HG03457 (cell line): ENCODE measurements around the gene SLC7A4.
"Not testable (repeated sequence)": the region's sequence is repeated elsewhere in the genome, so short reads cannot be mapped to it uniquely, and the experiment has no call there.

Source experiments
- ATAC-seq: cut with Tn5 transposase; IDR thresholded peaks from one replicate; pipeline ENCODE4 v1.9.1; 2021; ENCODE audit warnings: moderate number of reproducible peaks; ENCODE audit not compliant: unreplicated experiment

The SLC7A4 gene

DNA sequence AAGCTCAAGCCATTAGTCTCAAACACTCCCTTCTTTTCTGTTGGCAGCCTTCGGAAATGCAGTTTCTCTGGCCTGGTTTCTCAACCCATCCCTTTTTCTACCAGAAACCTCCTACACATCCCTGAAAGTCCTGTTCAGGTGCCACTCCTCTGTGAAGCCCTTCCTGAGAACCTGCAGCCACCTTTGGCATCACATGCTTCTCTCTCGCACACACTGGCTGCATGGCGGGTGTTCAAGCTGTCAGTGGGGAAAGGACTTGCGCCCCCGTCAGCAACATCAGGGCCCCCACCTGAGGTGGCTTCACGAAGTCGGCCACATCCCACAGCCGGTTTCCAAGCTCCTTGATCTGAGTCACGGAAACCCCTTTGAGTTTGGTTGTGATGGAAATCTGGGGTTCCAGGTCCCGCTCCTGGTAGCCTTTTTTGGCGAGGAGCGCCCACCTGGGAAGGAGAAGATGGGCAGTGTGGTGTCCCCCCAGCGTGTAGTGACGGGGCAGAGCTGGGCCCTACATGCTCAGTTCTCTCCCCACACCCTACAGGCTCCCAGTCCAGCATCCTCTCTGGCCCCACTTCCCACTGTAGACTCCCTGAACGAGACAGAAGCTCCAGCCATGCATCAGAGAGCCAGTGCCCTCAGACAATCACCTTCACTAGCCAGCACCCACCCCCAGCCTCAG lies 11.6 kb upstream of the SLC7A4 start:
- ATAC-seq: no peak

DNA sequence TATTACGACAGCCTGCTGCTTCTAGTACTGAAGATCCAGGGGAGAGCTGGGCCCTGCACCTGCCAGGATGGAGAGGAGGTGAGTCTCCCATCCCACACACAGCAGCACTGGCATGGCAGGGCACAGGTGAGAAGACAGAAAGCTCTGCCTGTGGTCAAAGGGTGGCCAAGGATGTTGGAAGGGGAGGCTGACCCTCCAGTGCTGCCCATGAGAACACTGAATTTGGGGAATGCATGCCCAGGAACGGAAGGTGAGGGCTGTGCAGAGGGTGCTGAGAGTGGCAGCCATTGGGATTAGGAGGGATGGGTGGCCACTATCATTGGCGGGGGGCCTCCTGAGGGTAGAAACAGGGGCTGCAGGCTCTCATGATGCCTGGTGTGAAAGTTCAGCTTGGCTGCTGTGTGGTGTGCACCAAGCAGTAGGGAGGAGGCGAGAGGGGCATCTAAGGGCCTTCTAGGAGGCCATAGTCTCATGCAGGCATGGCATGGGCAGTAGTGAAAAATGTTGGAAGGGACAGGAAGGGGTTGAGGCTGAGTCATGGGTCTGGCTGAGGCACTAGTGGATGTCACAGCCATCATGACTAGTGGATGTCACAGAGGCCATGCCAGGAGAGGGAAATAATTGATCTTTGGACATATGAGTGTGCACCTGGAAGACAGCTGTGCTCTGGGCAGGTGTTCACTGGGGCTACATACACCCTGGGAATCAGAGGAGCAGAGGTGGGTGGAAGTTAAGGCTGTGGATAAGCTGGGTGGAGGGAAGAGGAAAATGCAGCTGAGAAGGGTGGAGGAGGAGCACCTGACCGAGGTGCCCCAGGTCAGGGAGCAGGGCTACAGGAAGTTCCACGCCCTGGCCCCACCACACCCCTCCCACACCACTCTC lies 10.9 kb upstream of the SLC7A4 start:
- ATAC-seq: no peak

DNA sequence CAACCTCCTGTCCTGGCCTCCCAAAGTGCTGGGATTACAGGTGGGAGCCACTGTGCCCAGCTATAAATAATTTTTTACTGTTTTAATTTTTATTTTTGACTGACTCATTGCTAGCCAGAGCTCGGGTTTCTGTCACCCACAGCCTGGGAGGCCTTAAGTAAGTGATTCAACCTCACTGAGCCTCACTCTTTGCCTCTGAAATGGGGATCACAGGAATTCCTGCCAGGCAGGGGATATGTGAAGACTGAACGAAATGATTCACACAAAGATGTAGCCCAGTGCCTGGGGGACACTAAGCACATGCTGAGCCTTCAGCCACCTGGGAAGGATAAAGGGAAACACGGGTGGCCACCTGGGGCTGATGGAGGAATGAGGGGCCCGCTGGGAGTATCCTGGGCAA lies 9.6 kb upstream of the SLC7A4 start:
- ATAC-seq: no peak

DNA sequence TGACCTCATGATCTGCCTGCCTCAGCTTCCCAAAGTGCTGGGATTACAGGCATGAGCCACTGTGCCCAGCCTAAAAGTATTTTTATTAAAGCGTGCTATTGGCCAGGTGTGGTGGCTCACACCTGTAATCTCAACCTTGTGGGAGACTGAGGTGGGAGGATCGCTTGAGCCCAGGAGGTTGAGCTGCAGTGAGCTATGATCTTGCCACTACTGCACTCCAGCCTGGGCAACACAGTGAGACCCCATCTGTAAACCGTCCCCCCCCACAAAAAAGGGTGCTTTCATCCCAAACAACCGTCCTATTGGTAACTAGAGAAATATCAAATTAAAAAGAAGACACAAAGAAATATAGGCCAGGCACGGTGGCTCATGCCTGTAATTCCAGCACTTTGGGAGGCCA lies 6.8 kb upstream of the SLC7A4 start:
- ATAC-seq: not testable (repeated sequence)

DNA sequence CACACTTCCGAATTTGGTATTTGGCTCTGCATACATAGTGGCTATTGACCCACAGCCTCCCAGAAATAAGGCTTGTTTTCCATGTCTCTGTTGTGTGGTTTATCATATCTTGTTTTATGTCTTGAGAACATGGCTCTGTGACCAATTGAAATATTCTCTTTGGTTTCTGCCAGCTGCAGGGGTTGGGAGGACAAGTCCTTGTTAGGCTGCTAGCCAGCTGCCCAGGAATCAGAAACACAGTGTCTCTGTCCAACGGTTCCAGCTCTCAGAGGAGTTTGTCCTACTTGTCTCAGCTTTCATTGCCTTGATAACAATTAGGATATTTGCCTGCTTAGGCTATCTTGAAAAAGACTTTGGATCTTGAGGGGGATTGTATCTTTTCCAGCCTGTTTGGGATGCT lies 6.0 kb upstream of the SLC7A4 start:
- ATAC-seq: no peak

DNA sequence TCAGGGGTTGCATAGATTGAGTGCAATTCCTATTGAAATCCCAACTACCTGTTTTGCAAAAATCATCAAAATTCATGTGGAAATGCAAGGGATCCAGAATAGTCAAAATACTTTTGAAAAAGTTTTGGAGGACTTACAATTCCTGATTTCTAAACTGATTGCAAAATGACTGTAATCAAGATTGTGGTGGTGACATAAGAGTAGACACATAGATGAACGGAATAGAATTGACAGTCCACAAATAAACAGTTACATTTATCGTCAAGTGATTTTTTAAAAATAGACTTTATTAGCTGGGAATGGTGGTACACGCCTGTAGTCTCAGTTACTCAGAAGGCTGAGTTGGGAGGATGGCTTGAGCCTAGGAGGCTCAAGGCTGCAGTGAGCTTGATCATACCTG lies 2.6 kb upstream of the SLC7A4 start:
- ATAC-seq: no peak

DNA sequence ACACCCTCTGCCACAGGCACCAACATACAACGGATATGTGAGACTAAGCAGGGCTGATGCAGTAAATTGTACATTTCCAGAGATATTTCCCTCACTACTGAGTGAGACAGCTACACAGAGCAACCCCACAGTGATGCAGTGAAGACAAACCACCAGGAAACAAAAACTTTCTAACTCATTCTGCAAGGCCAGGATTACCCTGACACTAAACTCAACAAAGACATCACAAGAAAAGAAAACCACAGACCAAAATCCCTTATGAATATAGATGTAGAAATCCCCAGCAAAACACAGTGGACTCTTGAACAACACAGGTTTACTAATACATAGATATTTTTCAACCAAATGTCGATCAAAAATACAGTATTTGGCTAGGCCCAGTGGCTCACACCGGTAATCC lies 1.5 kb upstream of the SLC7A4 start:
- ATAC-seq: no peak

DNA sequence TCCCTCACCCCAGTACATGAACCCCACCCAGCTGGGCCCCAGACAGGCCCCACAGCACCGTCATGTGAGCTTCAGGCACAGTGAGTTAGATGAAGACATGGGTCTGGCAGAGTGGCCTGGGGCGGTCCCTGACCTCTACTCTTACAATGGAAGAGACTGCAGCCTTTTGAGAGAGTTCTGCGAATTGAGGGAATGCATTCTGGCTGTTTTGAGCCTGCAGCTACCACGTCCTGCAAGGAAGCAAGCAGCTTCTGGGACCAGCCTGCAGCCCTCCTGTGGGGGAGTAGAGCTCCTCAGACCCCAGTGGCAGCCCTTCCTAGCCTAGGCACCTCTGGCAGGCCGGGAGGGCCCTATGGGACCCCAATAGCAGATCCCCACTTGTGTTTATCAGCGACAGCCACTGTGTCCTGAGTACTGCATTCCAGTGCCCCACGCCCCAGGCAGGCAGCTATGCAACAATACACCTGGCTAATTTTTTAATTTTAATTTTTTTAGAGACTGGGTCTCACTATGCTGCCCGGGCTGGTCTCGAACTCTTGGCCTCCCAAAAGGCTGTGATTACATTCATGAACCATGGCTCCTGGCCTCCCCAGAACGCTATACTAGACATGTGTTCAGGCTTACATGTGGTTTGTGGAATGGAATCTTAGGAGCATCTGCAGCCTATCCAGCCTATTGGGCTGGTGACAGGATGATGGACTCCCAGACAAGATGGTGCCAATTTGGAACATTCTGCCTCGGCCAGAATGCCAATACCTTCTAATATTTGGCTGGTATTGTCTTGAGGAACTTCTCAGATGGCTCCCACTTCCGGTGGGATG lies 717 bp upstream of the SLC7A4 start:
- no peak for ATAC-seq

DNA sequence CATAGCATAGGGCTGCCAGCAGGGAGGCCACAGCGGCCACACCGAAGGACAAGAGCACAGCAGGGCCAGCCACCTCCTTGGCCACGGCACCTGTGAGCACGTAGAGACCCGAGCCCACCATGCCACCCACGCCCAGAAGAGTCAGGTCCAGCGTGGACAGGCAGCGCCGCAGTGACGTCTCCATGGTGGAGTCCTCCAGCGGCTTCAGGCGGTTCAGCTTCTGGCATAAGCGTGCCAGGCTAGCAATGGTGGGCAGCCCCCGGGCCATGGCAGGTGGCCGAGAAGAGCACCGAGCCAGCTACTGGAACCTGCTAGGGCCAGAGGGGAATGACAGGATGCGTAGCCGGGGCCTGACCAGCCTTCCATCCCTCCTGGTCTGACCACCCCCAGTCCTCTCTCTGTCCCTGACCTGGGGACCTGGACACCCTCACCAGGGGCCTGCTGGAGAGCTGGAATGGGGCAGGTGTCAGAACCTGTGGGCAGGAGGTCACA lies 770 bp downstream of the SLC7A4 start:
- ATAC-seq: no peak

DNA sequence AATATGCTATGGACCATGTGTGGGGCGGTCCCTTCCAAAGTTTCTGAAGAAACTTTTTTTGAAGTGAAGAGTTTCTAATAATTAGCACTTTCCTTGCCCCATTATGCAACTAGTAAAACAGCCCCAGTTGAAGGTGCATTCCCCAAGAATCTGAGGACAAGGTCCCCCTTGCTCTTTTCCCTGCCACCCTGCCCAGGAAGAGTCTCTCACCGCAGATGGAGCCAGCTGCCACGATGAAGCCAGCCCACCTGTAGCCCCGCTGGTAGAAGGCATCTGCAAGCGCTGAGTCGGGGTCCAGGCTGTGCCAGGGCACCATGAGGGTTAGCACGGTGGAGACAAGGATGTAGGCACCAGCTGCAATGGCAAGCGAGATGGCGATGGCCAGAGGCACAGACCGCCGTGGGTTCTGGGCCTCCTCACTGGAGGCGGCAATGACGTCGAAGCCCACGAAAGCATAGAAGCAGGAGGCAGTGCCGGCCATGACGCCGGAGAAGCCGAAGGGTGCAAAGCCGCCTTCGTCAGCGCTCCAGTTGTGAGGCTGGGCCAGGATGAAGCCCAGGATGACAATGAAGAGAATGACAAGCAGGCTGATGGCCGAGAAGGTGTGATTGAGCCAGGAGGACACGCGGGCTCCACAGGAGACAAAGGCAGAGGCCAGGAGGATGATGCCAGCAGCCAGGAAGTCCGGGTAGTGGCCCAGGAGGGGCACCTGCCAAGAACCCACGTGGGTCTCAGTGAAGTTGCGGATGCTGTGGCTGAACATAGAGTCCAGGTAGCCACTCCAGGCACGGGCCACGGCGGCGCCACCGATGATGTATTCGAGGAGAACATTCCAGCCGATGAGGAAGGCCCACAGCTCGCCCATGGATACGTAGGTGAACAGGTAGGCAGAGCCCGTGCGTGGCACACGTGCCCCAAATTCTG lies 1.5 kb downstream of the SLC7A4 start:
- ATAC-seq: no peak

DNA sequence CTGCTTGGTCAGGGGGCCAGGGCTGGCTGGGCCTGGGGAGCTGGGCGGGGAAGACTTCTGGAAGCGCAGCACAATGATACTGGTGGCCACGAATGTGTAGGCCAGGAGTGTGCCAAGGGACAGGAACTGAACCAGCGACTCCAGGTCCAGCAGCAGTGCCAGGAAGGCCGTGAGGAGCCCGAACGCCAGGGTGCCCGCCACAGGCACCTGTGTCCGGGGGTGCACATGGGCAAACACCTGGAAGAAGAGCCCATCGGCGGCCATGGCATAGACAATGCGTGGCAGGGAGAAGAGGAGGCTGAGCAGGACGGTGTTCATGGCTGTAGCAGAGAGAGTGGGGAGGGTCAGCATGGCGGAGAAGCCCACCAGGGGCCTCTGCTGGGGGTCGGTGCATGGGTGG lies 2.3 kb downstream of the SLC7A4 start:
- no peak for ATAC-seq

DNA sequence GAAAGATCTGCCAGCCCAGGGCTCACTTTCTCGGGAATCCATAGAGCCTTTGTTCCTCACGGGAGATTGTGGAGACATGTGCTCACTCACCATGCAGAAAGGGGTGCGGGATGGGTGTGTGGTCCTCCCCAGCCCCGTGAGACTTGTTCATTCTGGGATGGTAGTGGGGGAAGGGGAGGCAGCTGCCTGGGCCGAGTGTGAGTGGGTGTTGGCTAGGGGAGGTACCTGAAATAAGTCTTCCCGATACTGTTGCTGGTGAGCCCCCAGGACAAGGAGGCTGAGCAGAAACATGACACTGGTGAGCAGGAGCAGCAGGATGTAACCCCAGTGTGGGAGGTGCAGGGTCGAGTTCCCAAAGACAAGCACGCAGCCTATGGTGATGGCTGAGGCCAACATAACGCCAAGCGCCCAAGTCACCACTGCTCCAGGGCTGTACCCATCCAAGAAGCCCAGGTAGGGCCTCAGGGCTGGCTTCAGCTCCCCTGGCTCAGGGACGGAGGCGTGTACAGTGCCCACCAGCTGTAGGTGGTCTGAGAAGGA lies 2.8 kb downstream of the SLC7A4 start:
- ATAC-seq: no peak

DNA sequence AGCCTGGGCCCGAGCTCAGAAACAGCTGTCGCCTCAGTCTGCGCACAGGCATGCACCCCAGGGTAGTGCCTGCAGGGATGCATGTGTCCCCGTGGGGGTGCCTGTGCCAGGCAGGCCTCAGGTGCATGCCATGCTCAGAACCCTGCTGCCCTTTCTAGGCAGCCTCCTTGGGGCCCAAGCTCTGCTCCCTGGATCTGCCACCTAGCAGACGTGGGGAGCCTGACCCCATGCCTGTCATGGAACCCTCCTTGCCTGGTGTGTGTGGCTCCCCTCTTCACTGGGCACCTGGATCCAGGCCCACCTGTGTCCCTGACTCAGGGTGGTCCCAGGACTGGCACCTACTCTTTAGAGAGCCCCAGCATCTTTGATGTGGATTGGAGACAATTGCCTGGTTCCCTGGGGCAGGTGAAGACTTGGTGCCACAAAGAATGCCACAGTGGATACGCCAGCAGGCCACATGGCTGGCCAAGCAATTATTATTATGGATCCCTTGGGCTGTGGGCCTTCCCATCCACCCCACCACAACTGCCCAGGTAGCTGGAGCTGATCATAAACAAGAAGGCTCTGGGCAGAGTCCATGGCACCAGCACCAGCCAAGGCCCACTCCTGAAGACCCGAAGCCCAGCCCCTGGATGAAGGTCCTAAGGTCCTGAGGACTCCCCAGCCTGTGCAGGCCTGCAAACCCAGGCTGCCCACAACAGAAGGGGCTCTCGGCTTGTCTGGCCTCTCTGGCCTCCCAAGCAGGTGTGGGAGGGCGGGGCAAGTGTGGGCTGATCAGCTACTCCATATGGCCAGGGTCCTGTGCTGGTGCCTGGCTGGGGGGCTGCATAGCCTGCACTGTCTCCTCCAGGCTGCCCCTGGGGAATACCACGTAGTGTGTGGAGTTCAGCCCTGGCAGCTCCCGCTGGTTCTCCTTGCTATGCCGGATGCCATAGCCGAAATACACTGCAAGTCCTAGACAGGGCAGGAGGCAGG lies 3.8 kb downstream of the SLC7A4 start:
- no peak for ATAC-seq

DNA sequence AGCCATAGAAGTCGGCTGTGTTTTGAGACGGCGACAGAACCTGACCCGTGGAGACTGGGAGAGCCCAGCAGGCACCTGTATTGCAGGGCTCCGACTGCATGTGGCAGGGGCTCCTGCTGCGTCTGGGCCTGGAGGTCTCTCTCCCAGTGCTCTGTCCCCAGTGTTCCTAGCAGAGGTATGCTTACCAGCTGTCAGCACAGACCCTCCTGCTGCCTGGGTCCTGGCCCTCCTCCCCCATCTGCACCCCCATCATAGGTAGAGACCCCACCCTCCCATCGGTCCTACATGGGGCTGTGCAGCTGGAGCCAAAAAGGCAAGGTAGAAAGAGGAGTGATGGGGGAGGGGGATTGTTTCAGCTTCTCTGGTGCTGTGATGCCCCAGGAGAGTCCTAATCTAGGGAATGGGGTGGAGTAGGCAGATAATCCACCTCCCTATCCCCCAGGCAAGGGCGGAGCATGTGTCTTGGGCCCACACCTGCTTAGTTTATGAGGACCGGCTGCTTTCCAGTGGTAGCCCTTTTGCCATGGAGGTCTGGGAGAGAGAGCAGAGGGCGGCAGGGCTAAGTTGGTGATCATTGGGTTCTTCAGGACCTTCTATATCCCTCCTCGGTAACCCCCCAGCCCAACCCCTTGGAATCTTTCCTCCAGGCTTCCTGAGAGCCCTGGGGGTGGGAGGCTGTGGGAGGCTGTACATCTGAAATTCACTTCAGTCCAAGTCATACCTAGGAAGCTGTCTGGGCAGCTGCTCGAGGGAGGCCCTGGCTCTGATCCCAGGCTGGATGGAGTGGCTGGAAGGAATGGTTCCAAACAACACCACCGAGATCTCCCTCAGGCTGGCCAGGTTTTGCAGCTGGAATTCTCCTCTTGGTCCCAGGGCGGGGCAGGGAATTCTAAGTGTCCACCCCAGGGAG lies 5.3 kb downstream of the SLC7A4 start:
- no peak for ATAC-seq

DNA sequence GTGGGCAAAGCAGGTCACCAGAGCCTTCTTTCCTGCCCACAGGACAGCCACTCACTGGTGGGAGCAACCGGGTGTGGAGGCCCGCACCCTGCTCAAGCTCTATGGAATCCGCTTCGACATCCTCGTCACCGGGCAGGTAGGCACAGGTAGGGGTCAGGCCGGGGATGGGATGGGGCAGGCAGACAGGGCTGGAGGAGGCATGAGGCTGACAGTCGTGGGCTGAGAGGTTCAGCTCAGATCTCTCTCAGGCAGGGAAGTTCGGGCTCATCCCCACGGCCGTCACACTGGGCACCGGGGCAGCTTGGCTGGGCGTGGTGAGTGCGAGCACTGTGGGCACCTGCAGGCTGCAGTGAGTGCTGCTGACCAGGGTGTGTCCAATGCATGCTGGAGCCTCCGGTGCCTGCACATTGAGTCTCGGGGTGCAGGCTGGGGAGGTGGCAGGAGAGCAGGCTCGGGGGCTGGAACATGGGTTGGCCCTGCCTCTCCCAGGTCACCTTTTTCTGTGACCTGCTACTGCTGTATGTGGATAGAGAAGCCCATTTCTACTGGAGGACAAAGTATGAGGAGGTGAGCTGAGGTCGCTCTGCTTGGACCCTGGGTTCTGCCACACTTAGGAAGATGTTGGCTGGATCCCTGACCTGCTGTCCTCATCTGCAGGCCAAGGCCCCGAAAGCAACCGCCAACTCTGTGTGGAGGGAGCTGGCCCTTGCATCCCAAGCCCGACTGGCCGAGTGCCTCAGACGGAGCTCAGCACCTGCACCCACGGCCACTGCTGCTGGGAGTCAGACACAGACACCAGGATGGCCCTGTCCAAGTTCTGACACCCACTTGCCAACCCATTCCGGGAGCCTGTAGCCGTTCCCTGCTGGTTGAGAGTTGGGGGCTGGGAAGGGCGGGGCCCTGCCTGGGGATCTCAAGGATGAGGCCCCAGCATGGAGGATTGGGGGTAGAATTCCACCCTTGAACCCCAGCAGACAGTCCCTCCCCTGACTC lies 6.3 kb downstream of the SLC7A4 start:
- ATAC-seq: no peak

DNA sequence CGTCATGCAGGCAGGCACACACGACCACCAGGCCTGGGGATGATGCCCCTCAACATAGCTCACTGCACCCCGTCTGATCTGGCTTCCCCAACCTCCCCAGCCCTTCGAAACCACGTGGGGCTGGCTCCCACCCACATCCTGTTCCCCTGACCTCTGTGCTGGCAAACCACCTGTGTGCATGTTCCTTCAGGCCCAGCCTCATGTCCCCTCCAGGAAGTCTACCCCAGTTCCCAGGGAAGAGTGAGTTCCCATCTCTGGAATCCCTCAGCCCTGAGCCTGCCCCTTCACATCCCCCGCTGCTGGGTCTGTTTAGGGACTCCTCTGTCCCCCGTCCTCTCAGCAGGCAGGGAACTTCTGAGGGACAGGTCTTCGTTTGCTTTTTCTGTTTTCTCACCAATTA lies 7.1 kb downstream of the SLC7A4 start:
- ATAC-seq: no peak
